ENCODE results near the gene EML2.

DNA sequence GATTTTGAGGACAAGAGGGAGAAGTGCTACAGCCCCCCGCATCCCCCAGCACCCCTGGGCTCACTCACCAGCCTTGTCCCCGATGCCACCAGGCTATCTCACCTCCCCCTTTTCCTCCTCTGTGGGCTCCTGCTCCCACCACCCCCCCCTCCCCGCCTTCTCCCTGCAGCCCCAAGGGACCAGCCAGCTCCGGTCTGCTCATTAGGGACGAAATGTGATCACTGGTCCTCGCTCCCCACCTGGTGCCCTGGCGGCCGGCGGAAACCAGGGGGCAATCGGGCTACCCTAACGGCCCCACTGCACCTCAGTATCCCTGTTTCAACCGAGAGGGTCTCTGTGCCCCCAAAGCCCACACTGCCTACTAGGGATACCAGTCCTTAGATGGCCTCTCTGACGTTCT lies 39.9 kb downstream of the EML2 start:
- TF ChIP-seq, protein P1, sequence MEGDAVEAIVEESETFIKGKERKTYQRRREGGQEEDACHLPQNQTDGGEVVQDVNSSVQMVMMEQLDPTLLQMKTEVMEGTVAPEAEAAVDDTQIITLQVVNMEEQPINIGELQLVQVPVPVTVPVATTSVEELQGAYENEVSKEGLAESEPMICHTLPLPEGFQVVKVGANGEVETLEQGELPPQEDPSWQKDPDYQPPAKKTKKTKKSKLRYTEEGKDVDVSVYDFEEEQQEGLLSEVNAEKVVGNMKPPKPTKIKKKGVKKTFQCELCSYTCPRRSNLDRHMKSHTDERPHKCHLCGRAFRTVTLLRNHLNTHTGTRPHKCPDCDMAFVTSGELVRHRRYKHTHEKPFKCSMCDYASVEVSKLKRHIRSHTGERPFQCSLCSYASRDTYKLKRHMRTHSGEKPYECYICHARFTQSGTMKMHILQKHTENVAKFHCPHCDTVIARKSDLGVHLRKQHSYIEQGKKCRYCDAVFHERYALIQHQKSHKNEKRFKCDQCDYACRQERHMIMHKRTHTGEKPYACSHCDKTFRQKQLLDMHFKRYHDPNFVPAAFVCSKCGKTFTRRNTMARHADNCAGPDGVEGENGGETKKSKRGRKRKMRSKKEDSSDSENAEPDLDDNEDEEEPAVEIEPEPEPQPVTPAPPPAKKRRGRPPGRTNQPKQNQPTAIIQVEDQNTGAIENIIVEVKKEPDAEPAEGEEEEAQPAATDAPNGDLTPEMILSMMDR (IDR thresholded peaks at IDR 0.05; ENCODE audit: low read length) = no peak
- TF ChIP-seq EZH2 (optimal IDR thresholded peaks at IDR 0.05; ENCODE audit: low read depth, low read length) = no peak
- no peak for TF ChIP-seq EZH2phosphoT487 (IDR thresholded peaks at IDR 0.05; ENCODE audit: low read length)
